OCI-LY7 (cell line): Measurements from ENCODE around the gene TSPAN1.

Experiments used
- CTCF ChIP-seq: fragments of 200-600 bp; sonication (generic); conservative IDR thresholded peaks from 2 replicates; pipeline ENCODE4 v1.5.1; 2014; ENCODE audit warnings: mild to moderate bottlenecking, antibody characterized with exemption, low read length, moderate library complexity, mixed read lengths
- EZH2phosphoT487 ChIP-seq: fragments of 200-600 bp; sonication (generic); IDR thresholded peaks from 2 replicates; pipeline ENCODE4 v1.6.1; 2018; ENCODE audit warnings: low read depth, borderline replicate concordance, mild to moderate bottlenecking, mixed run types, antibody characterized with exemption, low read length, moderate library complexity, mixed read lengths

GRCh38 chr1:46219551-46220520 is 44.9 kb downstream of the TSPAN1 start:
- TF ChIP-seq CTCF (no peak), EZH2phosphoT487 (no peak)
